Tibial nerve (tissue), 3 donors: ENCODE measurements around the gene CD209.

Experiments used
- POLR2A ChIP-seq, 2 donors: fragments of 450-650 bp; IDR thresholded peaks; one replicate each; pipeline ENCODE4 v1.6.1; 2017; ENCODE audit warnings: antibody characterized with exemption in 2 of 2, mild to moderate bottlenecking in 2 of 2, moderate library complexity in 2 of 2
- TF ChIP-seq, protein P1 (sequence below), 5 experiments: fragments of 200-600 bp in 3 of 5; fragments of 450-650 bp in 2 of 5; sonication (generic) in 3 of 5; IDR thresholded peaks; one replicate each; pipeline ENCODE4 v1.5.1; 2016 to 2019; ENCODE audit warnings: antibody characterized with exemption in 5 of 5, mild to moderate bottlenecking in 3 of 5, moderate library complexity in 2 of 5

DNA sequence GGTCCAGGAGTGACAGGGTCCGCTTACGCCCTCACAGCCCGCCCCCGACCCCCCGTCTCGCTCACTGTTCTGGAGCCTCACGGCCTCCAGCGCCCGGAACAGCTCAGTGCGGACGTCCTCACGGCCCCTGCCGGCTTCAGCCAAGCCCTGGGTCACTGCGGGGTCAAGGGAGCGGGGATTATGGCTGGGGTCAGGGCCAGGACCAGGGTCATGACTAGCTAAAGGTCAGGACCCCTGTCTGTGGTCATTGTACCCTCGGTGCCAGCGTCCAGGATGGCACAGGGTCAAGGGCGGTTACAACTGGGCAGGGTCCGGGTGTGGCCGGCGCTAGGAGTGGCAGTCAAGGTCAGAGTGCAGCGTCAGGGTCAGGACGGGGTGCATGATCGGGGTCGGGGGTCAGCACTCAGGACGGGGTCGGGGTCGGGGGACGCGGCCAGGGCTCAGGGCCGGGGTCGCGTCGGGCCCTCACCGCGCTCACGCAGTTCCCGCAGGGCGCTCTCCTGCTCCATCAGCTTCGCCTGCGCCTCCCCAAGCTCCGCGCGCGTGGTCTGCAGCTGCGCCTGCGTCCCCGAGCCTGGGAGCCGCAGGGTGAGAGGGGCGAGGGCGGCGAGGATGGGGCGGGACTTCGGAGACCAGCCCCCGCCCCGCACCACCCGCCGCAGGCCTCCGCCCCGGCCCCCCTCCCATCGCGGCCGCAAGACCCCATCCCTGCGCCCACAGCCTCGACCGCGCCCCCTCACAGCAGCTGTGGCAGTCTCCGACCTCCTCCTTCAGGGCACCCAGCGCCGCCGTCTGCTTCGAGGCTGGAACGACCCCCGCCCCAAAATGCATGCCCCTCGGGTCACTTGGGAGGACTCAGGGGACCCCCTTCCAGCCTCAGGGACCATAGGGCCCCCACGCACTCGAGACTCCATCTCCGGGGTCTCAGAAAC, 16.8 kb downstream of the CD209 start:
- TF ChIP-seq, protein P1, sequence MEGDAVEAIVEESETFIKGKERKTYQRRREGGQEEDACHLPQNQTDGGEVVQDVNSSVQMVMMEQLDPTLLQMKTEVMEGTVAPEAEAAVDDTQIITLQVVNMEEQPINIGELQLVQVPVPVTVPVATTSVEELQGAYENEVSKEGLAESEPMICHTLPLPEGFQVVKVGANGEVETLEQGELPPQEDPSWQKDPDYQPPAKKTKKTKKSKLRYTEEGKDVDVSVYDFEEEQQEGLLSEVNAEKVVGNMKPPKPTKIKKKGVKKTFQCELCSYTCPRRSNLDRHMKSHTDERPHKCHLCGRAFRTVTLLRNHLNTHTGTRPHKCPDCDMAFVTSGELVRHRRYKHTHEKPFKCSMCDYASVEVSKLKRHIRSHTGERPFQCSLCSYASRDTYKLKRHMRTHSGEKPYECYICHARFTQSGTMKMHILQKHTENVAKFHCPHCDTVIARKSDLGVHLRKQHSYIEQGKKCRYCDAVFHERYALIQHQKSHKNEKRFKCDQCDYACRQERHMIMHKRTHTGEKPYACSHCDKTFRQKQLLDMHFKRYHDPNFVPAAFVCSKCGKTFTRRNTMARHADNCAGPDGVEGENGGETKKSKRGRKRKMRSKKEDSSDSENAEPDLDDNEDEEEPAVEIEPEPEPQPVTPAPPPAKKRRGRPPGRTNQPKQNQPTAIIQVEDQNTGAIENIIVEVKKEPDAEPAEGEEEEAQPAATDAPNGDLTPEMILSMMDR (IDR thresholded peaks at IDR 0.05) = no peak
- TF ChIP-seq POLR2A (IDR thresholded peaks at IDR 0.05) = no peak
